OCI-LY3 (cell line): ENCODE measurements around the gene USP17L19.
"Not testable (repeated sequence)": the region's sequence is repeated elsewhere in the genome, so short reads cannot be mapped to it uniquely, and the experiment has no call there.

ENCODE experiments used
- H2AFZ ChIP-seq: fragments of 200-600, 300-600 bp; shearing (Covaris generic); 2 replicates; pipeline ENCODE4 v1.6.0; 2014; ENCODE audit warnings: antibody characterized with exemption, low read depth, low read length
- H3K27ac ChIP-seq: fragments of 200-600, 300-600 bp; sonication (generic); 2 replicates; pipeline ENCODE4 v1.5.1; 2014; ENCODE audit warnings: mild to moderate bottlenecking, low read length, moderate library complexity, mixed read lengths
- H3K27me3 ChIP-seq: fragments of 200-600, 300-600 bp; sonication (generic); 2 replicates; pipeline ENCODE4 v1.6.1; 2014; ENCODE audit warnings: low read depth, low read length, mixed read lengths
- H3K36me3 ChIP-seq: fragments of 200-600, 300-600 bp; sonication (generic); replicated peaks from 2 replicates; pipeline ENCODE3; 2014; ENCODE audit warnings: low read depth, low read length, mixed read lengths
- H3K4me1 ChIP-seq: fragments of 300-600, 200-600 bp; sonication (generic); 2 replicates; pipeline ENCODE4 v1.6.1; 2014; ENCODE audit warnings: low read length, mixed read lengths
- H3K4me2 ChIP-seq: fragments of 200-600, 300-600 bp; sonication (generic); 2 replicates; pipeline ENCODE4 v1.6.1; 2014; ENCODE audit warnings: low read length, mixed read lengths
- H3K4me3 ChIP-seq: fragments of 300-600, 200-600 bp; sonication (generic); 2 replicates; pipeline ENCODE4 v1.5.1; 2014; ENCODE audit warnings: antibody characterized with exemption, mild to moderate bottlenecking, low read length, moderate library complexity
- H3K79me2 ChIP-seq: fragments of 300-600, 200-600 bp; shearing (Covaris generic); 2 replicates; pipeline ENCODE4 v1.6.1; 2014; ENCODE audit warnings: mild to moderate bottlenecking, low read length, mixed read lengths
- H3K9ac ChIP-seq: fragments of 300-600, 200-600 bp; shearing (Covaris generic); 2 replicates; pipeline ENCODE4 v1.6.0; 2014; ENCODE audit warnings: mild to moderate bottlenecking, low read length, moderate library complexity
- H3K9me3 ChIP-seq: fragments of 200-600, 300-600 bp; shearing (Covaris generic); 2 replicates; pipeline ENCODE4 v1.6.1; 2014; ENCODE audit warnings: low read length, mixed read lengths; ENCODE audit not compliant: insufficient read depth
- H4K20me1 ChIP-seq: fragments of 200-600, 300-600 bp; sonication (generic); 2 replicates; pipeline ENCODE4 v1.6.1; 2016; ENCODE audit warnings: low read length, mixed read lengths; ENCODE audit not compliant: insufficient read depth

The USP17L19 gene, protein sequence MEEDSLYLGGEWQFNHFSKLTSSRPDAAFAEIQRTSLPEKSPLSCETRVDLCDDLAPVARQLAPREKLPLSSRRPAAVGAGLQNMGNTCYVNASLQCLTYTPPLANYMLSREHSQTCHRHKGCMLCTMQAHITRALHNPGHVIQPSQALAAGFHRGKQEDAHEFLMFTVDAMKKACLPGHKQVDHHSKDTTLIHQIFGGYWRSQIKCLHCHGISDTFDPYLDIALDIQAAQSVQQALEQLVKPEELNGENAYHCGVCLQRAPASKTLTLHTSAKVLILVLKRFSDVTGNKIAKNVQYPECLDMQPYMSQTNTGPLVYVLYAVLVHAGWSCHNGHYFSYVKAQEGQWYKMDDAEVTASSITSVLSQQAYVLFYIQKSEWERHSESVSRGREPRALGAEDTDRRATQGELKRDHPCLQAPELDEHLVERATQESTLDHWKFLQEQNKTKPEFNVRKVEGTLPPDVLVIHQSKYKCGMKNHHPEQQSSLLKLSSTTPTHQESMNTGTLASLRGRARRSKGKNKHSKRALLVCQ

DNA sequence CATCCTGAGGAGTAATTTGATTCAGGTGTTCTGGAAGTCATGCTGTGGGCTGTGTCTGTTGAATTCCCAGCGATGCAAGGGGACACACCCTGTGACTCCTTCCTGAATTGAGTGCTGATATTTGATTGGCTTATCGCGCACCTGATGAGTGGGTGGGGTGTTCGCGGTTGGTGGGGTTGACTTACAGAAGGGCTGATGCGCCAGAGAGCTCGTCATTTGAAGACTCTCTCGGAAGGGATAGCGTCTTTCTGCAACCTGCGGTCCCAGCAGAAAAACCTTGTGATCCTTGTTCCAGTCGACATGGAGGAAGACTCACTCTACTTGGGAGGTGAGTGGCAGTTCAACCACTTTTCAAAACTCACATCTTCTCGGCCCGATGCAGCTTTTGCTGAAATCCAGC lies at the start of gene USP17L19:
USP17L19 (plus strand) TSS at position 301 of the 400 bp plus-strand sequence; CDS start at position 301, 0 bp downstream.
- H3K4me2 ChIP-seq, H3K4me1 ChIP-seq, H3K27ac ChIP-seq, H3K36me3 ChIP-seq, H3K4me3 ChIP-seq, H2AFZ ChIP-seq, H3K9me3 ChIP-seq, H4K20me1 ChIP-seq, H3K79me2 ChIP-seq, H3K9ac ChIP-seq, H3K27me3 ChIP-seq: not testable (repeated sequence)

DNA sequence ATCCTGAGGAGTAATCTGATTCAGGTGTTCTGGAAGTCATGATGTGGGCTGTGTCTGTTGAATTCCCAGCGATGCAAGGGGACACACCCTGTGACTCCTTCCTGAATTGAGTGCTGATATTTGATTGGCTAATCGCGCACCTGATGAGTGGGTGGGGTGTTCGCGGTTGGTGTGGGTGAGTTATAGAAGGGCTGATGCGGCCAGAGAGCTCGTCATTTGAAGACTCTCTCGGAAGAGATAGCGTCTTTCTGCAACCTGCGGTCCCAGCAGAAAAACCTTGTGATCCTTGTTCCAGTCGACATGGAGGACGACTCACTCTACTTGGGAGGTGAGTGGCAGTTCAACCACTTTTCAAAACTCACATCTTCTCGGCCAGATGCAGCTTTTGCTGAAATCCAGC lies 42.8 kb upstream of the USP17L19 start, which contains the start of gene USP17L10:
USP17L10 (plus strand) TSS at position 301 of the 400 bp plus-strand sequence; CDS start at position 301, 0 bp downstream.
- not testable (repeated sequence) for H3K4me2 ChIP-seq, H3K79me2 ChIP-seq, H3K9ac ChIP-seq, H2AFZ ChIP-seq, H4K20me1 ChIP-seq, H3K4me1 ChIP-seq, H3K4me3 ChIP-seq, H3K9me3 ChIP-seq, H3K27me3 ChIP-seq, H3K27ac ChIP-seq, H3K36me3 ChIP-seq

DNA sequence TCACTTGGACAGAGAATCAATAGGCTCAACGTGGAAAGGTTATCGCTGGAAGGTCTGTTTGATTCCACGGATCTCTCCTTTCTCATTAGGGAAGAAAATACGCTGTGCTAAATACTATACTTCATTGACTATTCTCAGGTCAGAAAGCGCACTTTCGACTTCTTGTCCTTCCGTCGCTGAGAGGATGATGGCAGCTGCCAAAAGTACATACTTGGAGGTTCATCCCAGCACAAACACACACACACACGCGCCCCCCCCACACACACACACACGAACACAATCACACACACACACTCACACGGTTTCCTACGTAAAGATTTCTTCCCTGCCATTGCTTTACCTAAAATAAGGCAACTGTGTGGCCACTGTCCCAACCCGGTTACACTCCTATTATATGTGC lies 38.5 kb upstream of the USP17L19 start:
- H3K4me2 ChIP-seq, H3K79me2 ChIP-seq, H3K36me3 ChIP-seq: not testable (repeated sequence)

DNA sequence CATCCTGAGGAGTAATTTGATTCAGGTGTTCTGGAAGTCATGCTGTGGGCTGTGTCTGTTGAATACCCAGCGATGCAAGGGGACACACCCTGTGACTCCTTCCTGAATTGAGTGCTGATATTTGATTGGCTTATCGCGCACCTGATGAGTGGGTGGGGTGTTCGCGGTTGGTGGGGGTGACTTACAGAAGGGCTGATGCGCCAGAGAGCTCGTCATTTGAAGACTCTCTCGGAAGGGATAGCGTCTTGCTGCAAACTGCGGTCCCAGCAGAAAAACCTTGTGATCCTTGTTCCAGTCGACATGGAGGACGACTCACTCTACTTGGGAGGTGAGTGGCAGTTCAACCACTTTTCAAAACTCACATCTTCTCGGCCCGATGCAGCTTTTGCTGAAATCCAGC lies 38.1 kb upstream of the USP17L19 start, which contains the start of gene USP17L11:
USP17L11 (plus strand) TSS at position 301 of the 400 bp plus-strand sequence; CDS start at position 301, 0 bp downstream.
- not testable (repeated sequence) for H4K20me1 ChIP-seq, H3K9ac ChIP-seq, H3K79me2 ChIP-seq, H3K9me3 ChIP-seq, H3K4me2 ChIP-seq, H2AFZ ChIP-seq, H3K27ac ChIP-seq, H3K27me3 ChIP-seq, H3K4me3 ChIP-seq, H3K4me1 ChIP-seq, H3K36me3 ChIP-seq

More for the DNA sequence above, 38.5 kb upstream of the USP17L19 start:
- not testable (repeated sequence) for H4K20me1 ChIP-seq, H3K4me1 ChIP-seq, H2AFZ ChIP-seq, H3K9ac ChIP-seq, H3K4me3 ChIP-seq, H3K27me3 ChIP-seq, H3K27ac ChIP-seq, H3K9me3 ChIP-seq

DNA sequence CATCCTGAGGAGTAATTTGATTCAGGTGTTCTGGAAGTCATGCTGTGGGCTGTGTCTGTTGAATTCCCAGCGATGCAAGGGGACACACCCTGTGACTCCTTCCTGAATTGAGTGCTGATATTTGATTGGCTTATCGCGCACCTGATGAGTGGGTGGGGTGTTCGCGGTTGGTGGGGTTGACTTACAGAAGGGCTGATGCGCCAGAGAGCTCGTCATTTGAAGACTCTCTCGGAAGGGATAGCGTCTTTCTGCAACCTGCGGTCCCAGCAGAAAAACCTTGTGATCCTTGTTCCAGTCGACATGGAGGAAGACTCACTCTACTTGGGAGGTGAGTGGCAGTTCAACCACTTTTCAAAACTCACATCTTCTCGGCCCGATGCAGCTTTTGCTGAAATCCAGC lies 33.3 kb upstream of the USP17L19 start, which contains the start of gene USP17L12:
USP17L12 (plus strand) TSS at position 301 of the 400 bp plus-strand sequence; CDS start at position 301, 0 bp downstream.
- H3K4me1 ChIP-seq, H3K79me2 ChIP-seq: not testable (repeated sequence)

DNA sequence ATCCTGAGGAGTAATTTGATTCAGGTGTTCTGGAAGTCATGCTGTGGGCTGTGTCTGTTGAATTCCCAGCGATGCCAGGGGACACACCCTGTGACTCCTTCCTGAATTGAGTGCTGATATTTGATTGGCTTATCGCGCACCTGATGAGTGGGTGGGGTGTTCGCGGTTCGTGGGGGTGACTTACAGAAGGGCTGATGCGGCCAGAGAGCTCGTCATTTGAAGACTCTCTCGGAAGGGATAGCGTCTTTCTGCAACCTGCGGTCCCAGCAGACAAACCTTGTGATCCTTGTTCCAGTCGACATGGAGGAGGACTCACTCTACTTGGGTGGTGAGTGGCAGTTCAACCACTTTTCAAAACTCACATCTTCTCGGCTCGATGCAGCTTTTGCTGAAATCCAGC lies 28.6 kb upstream of the USP17L19 start, which contains the start of gene USP17L13:
USP17L13 (plus strand) TSS at position 301 of the 400 bp plus-strand sequence; CDS start at position 301, 0 bp downstream.
- H3K79me2 ChIP-seq, H3K36me3 ChIP-seq, H4K20me1 ChIP-seq, H3K9me3 ChIP-seq, H2AFZ ChIP-seq, H3K4me3 ChIP-seq, H3K9ac ChIP-seq, H3K27me3 ChIP-seq, H3K4me1 ChIP-seq, H3K27ac ChIP-seq, H3K4me2 ChIP-seq: not testable (repeated sequence)

More for the DNA sequence above, 33.3 kb upstream of the USP17L19 start, which contains the start of gene USP17L12:
- H2AFZ ChIP-seq, H3K27me3 ChIP-seq, H3K27ac ChIP-seq, H3K9ac ChIP-seq, H4K20me1 ChIP-seq, H3K9me3 ChIP-seq, H3K4me2 ChIP-seq, H3K36me3 ChIP-seq, H3K4me3 ChIP-seq: not testable (repeated sequence)

DNA sequence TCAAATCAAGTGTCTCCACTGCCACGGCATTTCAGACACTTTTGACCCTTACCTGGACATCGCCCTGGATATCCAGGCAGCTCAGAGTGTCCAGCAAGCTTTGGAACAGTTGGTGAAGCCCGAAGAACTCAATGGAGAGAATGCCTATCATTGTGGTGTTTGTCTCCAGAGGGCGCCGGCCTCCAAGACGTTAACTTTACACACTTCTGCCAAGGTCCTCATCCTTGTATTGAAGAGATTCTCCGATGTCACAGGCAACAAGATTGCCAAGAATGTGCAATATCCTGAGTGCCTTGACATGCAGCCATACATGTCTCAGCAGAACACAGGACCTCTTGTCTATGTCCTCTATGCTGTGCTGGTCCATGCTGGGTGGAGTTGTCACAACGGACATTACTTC lies 22.9 kb upstream of the USP17L19 start:
- H3K27ac ChIP-seq, H3K4me3 ChIP-seq: not testable (repeated sequence)

DNA sequence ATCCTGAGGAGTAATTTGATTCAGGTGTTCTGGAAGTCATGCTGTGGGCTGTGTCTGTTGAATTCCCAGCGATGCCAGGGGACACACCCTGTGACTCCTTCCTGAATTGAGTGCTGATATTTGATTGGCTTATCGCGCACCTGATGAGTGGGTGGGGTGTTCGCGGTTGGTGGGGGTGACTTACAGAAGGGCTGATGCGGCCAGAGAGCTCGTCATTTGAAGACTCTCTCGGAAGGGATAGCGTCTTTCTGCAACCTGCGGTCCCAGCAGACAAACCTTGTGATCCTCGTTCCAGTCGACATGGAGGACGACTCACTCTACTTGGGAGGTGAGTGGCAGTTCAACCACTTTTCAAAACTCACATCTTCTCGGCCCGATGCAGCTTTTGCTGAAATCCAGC lies 19.1 kb upstream of the USP17L19 start, which contains the start of gene USP17L15:
USP17L15 (plus strand) TSS at position 301 of the 400 bp plus-strand sequence; CDS start at position 301, 0 bp downstream.
- not testable (repeated sequence) for H2AFZ ChIP-seq, H3K79me2 ChIP-seq, H3K4me3 ChIP-seq, H4K20me1 ChIP-seq, H3K4me1 ChIP-seq, H3K27me3 ChIP-seq, H3K27ac ChIP-seq, H3K9ac ChIP-seq, H3K36me3 ChIP-seq, H3K9me3 ChIP-seq, H3K4me2 ChIP-seq

More for the DNA sequence above, 22.9 kb upstream of the USP17L19 start:
- H2AFZ ChIP-seq, H3K4me1 ChIP-seq, H3K9me3 ChIP-seq, H3K4me2 ChIP-seq, H3K27me3 ChIP-seq, H3K9ac ChIP-seq, H3K36me3 ChIP-seq, H3K79me2 ChIP-seq, H4K20me1 ChIP-seq: not testable (repeated sequence)

DNA sequence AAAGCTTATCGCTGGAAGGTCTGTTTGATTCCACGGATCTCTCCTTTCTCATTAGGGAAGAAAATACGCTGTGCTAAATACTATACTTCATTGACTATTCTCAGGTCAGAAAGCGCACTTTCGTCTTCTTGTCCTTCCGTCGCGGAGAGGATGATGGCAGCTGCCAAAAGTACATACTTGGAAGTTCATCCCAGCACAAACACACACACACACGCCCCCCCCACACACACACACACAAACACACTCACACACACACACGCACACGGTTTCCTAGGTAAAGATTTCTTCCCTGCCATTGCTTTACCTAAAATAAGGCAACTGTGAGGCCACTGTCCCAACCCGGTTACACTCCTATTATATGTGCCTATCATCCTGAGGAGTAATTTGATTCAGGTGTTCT lies 14.7 kb upstream of the USP17L19 start:
- H3K27me3 ChIP-seq, H3K79me2 ChIP-seq, H3K36me3 ChIP-seq, H3K27ac ChIP-seq, H3K4me2 ChIP-seq, H4K20me1 ChIP-seq, H3K9me3 ChIP-seq, H3K4me1 ChIP-seq, H2AFZ ChIP-seq, H3K4me3 ChIP-seq, H3K9ac ChIP-seq: not testable (repeated sequence)
